Measurements from ENCODE around the gene PSMC3.

PSMC3 gene

GRCh38 chr11:47430524-47430923 lies 4.3 kb upstream of the PSMC3 start:
- no peak for DNase-seq (ENCODE audit: low read depth)
- TF ChIP-seq CTCF (conservative IDR thresholded peaks at IDR 0.05; ENCODE audit: low read depth, low read length): no peak
- H3K4me3 ChIP-seq (ENCODE audit: low read length): no peak overlapping the region

GRCh38 chr11:47425611-47426010 lies 628 bp downstream of the PSMC3 start:
- no peak for TF ChIP-seq CTCF (conservative IDR thresholded peaks at IDR 0.05; ENCODE audit: low read depth, low read length)
- H3K4me3 ChIP-seq (ENCODE audit: low read length): peak overlapping the region; percentile 99
- no peak for DNase-seq (ENCODE audit: low read depth)

- no peak overlapping the region for H3K4me3 ChIP-seq (ENCODE audit: low read length)
- TF ChIP-seq CTCF (conservative IDR thresholded peaks at IDR 0.05; ENCODE audit: low read depth, low read length): no peak
- no peak for DNase-seq (ENCODE audit: low read depth)
Observed at GRCh38 chr11:47418454-47419259, 7.6 kb downstream of the PSMC3 start.

GRCh38 chr11:47417712-47418111 lies 8.5 kb downstream of the PSMC3 start:
- DNase-seq (ENCODE audit: low read depth): no peak
- no peak overlapping the region for H3K4me3 ChIP-seq (ENCODE audit: low read length)
- TF ChIP-seq CTCF (conservative IDR thresholded peaks at IDR 0.05; ENCODE audit: low read depth, low read length): no peak

- no peak for TF ChIP-seq CTCF (conservative IDR thresholded peaks at IDR 0.05; ENCODE audit: low read depth, low read length)
- H3K4me3 ChIP-seq (ENCODE audit: low read length): no peak overlapping the region
- DNase-seq (ENCODE audit: low read depth): peak; percentile 89
Observed at GRCh38 chr11:47415949-47416472, 10.2 kb downstream of the PSMC3 start.

GRCh38 chr11:47415091-47415854 lies 11.0 kb downstream of the PSMC3 start:
- TF ChIP-seq CTCF (conservative IDR thresholded peaks at IDR 0.05; ENCODE audit: low read depth, low read length): no peak
- H3K4me3 ChIP-seq (ENCODE audit: low read length): no peak overlapping the region
- DNase-seq (ENCODE audit: low read depth): no peak
